GM18873 (cell line): ENCODE results near the gene CIZ1.

ENCODE experiments used
- ATAC-seq: cut with Tn5 transposase; IDR thresholded peaks from one replicate; pipeline ENCODE4 v1.9.1; 2021; ENCODE audit warnings: mild to moderate bottlenecking, moderate library complexity, moderate number of reproducible peaks; ENCODE audit not compliant: unreplicated experiment, low FRiP score

Gene CIZ1

GRCh38 chr9:128116104-128117083, 75.0 kb downstream of the CIZ1 start:
- no peak for ATAC-seq
